ENCODE data around the gene ANKS6.
A peak's percentile ranks its signal among the peaks of the same experiment; 100 is the strongest.

Gene ANKS6

GRCh38 chr9:98730871-98731270 lies 65.5 kb downstream of the ANKS6 start:
- Histone ChIP-seq H3K36me3 (ENCODE audit: control insufficient read depth, insufficient read depth, low read length) (peaks cover 20% of the 10 kb centered on the region), H3K9me3 (ENCODE audit: control insufficient read depth, insufficient read depth, low read length) (no peaks in the 10 kb centered on the region), H3K27me3 (ENCODE audit: control insufficient read depth, insufficient read depth, low read length) (no peaks in the 10 kb centered on the region), H3K4me3 (ENCODE audit: low read depth, low read length) (no peak overlapping the region), H3K9ac (ENCODE audit: low read depth, low read length) (no peak overlapping the region), H3K27ac (ENCODE audit: low read depth, low read length) (no peak overlapping the region), H3K4me1 (ENCODE audit: control insufficient read depth, insufficient read depth, low read length) (no peaks in the 10 kb centered on the region)

GRCh38 chr9:98728500-98728899 lies 67.9 kb downstream of the ANKS6 start:
- H3K27ac ChIP-seq (ENCODE audit: low read depth, low read length): no peak overlapping the region
- H3K9ac ChIP-seq (ENCODE audit: low read depth, low read length): no peak overlapping the region
- H3K27me3 ChIP-seq (ENCODE audit: control insufficient read depth, insufficient read depth, low read length): no peaks in the 10 kb centered on the region
- H3K9me3 ChIP-seq (ENCODE audit: control insufficient read depth, insufficient read depth, low read length): no peaks in the 10 kb centered on the region
- no peaks in the 10 kb centered on the region for H3K4me1 ChIP-seq (ENCODE audit: control insufficient read depth, insufficient read depth, low read length)
- H3K4me3 ChIP-seq (ENCODE audit: low read depth, low read length): no peak overlapping the region
- peaks cover 4% of the 10 kb centered on the region; the same call in 1 of the 2 replicates for H3K36me3 ChIP-seq (ENCODE audit: control insufficient read depth, insufficient read depth, low read length)

GRCh38 chr9:98727428-98727827 lies 68.9 kb downstream of the ANKS6 start:
- Histone ChIP-seq H3K4me3 (ENCODE audit: low read depth, low read length) (no peak overlapping the region), H3K36me3 (ENCODE audit: control insufficient read depth, insufficient read depth, low read length) (no peaks in the 10 kb centered on the region), H3K9me3 (ENCODE audit: control insufficient read depth, insufficient read depth, low read length) (no peaks in the 10 kb centered on the region), H3K27me3 (ENCODE audit: control insufficient read depth, insufficient read depth, low read length) (no peaks in the 10 kb centered on the region), H3K9ac (ENCODE audit: low read depth, low read length) (no peak overlapping the region), H3K4me1 (ENCODE audit: control insufficient read depth, insufficient read depth, low read length) (no peaks in the 10 kb centered on the region), H3K27ac (ENCODE audit: low read depth, low read length) (no peak overlapping the region)

GRCh38 chr9:98726735-98727134 lies 69.6 kb downstream of the ANKS6 start:
- Histone ChIP-seq H3K27me3 (ENCODE audit: control insufficient read depth, insufficient read depth, low read length) (no peaks in the 10 kb centered on the region), H3K9me3 (ENCODE audit: control insufficient read depth, insufficient read depth, low read length) (no peaks in the 10 kb centered on the region), H3K4me1 (ENCODE audit: control insufficient read depth, insufficient read depth, low read length) (no peaks in the 10 kb centered on the region), H3K27ac (ENCODE audit: low read depth, low read length) (no peak overlapping the region), H3K9ac (ENCODE audit: low read depth, low read length) (no peak overlapping the region), H3K36me3 (ENCODE audit: control insufficient read depth, insufficient read depth, low read length) (no peaks in the 10 kb centered on the region), H3K4me3 (ENCODE audit: low read depth, low read length) (no peak overlapping the region)

- H3K27me3 ChIP-seq (ENCODE audit: control insufficient read depth, insufficient read depth, low read length): no peaks in the 10 kb centered on the region
Observed at GRCh38 chr9:98724810-98725530, 71.4 kb downstream of the ANKS6 start.

DNA sequence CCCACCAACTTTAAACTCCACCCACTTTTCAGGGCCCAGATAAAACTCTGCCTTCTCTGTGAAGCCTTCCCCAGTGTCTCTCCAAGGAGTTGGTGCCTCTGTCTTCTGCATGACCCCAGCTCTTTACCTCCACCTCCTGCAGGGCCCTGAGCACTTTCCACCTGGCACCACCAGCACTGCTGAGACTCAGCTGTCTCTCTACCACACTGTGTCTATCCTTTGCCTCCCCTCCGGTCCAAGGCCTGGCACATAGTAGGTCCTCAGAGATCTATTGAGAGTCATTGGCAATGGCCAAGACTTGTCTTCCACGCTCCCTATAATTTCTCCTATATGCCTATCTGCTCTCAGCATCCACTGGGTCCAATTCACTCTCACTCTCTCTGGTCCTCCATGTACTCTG lies 74.7 kb downstream of the ANKS6 start:
- no peak overlapping the region for H3K27ac ChIP-seq (ENCODE audit: low read depth, low read length)
- no peaks in the 10 kb centered on the region for H3K27me3 ChIP-seq (ENCODE audit: control insufficient read depth, insufficient read depth, low read length)
- H3K4me1 ChIP-seq (ENCODE audit: control insufficient read depth, insufficient read depth, low read length): no peaks in the 10 kb centered on the region
- H3K36me3 ChIP-seq (ENCODE audit: control insufficient read depth, insufficient read depth, low read length): no peaks in the 10 kb centered on the region
- no peaks in the 10 kb centered on the region for H3K9me3 ChIP-seq (ENCODE audit: control insufficient read depth, insufficient read depth, low read length)
- no peak overlapping the region for H3K4me3 ChIP-seq (ENCODE audit: low read depth, low read length)
- H3K9ac ChIP-seq (ENCODE audit: low read depth, low read length): no peak overlapping the region

More at GRCh38 chr9:98724810-98725530, 71.4 kb downstream of the ANKS6 start:
- H3K9ac ChIP-seq (ENCODE audit: low read depth, low read length): no peak overlapping the region
- no peaks in the 10 kb centered on the region for H3K36me3 ChIP-seq (ENCODE audit: control insufficient read depth, insufficient read depth, low read length)
- no peaks in the 10 kb centered on the region for H3K9me3 ChIP-seq (ENCODE audit: control insufficient read depth, insufficient read depth, low read length)
- H3K4me1 ChIP-seq (ENCODE audit: control insufficient read depth, insufficient read depth, low read length): no peaks in the 10 kb centered on the region
- H3K4me3 ChIP-seq (ENCODE audit: low read depth, low read length): no peak overlapping the region
- H3K27ac ChIP-seq (ENCODE audit: low read depth, low read length): no peak overlapping the region

GRCh38 chr9:98720402-98720801 lies 76.0 kb downstream of the ANKS6 start:
- Histone ChIP-seq H3K9ac (ENCODE audit: low read depth, low read length) (no peak overlapping the region), H3K4me3 (ENCODE audit: low read depth, low read length) (no peak overlapping the region), H3K4me1 (ENCODE audit: control insufficient read depth, insufficient read depth, low read length) (no peaks in the 10 kb centered on the region), H3K9me3 (ENCODE audit: control insufficient read depth, insufficient read depth, low read length) (no peaks in the 10 kb centered on the region), H3K27me3 (ENCODE audit: control insufficient read depth, insufficient read depth, low read length) (0 out of 2 replicates have a peak, but pooled peaks cover 4% of the 10 kb centered on the region), H3K27ac (ENCODE audit: low read depth, low read length) (no peak overlapping the region), H3K36me3 (ENCODE audit: control insufficient read depth, insufficient read depth, low read length) (no peaks in the 10 kb centered on the region)

DNA sequence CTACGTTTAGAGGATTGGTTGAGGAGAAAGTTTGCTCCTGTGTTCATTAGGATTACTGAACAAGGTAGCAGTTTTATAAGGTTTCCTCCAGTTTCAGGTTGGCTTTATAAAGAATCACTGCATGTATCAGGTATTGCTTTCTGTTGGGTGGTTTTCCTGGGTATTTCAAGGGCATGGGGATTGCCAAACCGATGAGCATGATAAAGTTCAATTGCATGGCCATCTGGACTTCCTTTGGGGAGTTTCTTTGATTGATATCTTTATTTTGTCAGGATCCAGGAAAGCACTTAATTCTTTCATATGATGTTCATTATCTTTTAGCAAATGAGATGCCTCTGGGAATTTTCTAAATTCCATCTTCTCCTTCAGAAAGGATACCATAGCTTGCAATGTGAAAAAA lies 77.3 kb downstream of the ANKS6 start:
- H3K9ac ChIP-seq (ENCODE audit: low read depth, low read length): no peak overlapping the region
- no peak overlapping the region for H3K27ac ChIP-seq (ENCODE audit: low read depth, low read length)
- H3K36me3 ChIP-seq (ENCODE audit: control insufficient read depth, insufficient read depth, low read length): no peaks in the 10 kb centered on the region
- H3K4me1 ChIP-seq (ENCODE audit: control insufficient read depth, insufficient read depth, low read length): no peaks in the 10 kb centered on the region
- H3K9me3 ChIP-seq (ENCODE audit: control insufficient read depth, insufficient read depth, low read length): no peaks in the 10 kb centered on the region
- no peak overlapping the region for H3K4me3 ChIP-seq (ENCODE audit: low read depth, low read length)
- 0 out of 2 replicates have a peak, but pooled peaks cover 4% of the 10 kb centered on the region for H3K27me3 ChIP-seq (ENCODE audit: control insufficient read depth, insufficient read depth, low read length)

GRCh38 chr9:98714833-98715232 lies 81.5 kb downstream of the ANKS6 start:
- no peaks in the 10 kb centered on the region for H3K9me3 ChIP-seq (ENCODE audit: control insufficient read depth, insufficient read depth, low read length)
- no peak overlapping the region for H3K4me3 ChIP-seq (ENCODE audit: low read depth, low read length)
- H3K27ac ChIP-seq (ENCODE audit: low read depth, low read length): no peak overlapping the region
- no peaks in the 10 kb centered on the region for H3K36me3 ChIP-seq (ENCODE audit: control insufficient read depth, insufficient read depth, low read length)
- no peaks in the 10 kb centered on the region for H3K4me1 ChIP-seq (ENCODE audit: control insufficient read depth, insufficient read depth, low read length)
- no peak overlapping the region for H3K9ac ChIP-seq (ENCODE audit: low read depth, low read length)
- peaks cover 30% of the 10 kb centered on the region for H3K27me3 ChIP-seq (ENCODE audit: control insufficient read depth, insufficient read depth, low read length)

GRCh38 chr9:98712987-98713386 lies 83.4 kb downstream of the ANKS6 start:
- H3K9ac ChIP-seq (ENCODE audit: low read depth, low read length): no peak overlapping the region
- H3K36me3 ChIP-seq (ENCODE audit: control insufficient read depth, insufficient read depth, low read length): no peaks in the 10 kb centered on the region
- H3K4me3 ChIP-seq (ENCODE audit: low read depth, low read length): no peak overlapping the region
- H3K4me1 ChIP-seq (ENCODE audit: control insufficient read depth, insufficient read depth, low read length): no peaks in the 10 kb centered on the region
- no peaks in the 10 kb centered on the region for H3K9me3 ChIP-seq (ENCODE audit: control insufficient read depth, insufficient read depth, low read length)
- no peak overlapping the region for H3K27ac ChIP-seq (ENCODE audit: low read depth, low read length)
- peaks cover 48% of the 10 kb centered on the region for H3K27me3 ChIP-seq (ENCODE audit: control insufficient read depth, insufficient read depth, low read length)

DNA sequence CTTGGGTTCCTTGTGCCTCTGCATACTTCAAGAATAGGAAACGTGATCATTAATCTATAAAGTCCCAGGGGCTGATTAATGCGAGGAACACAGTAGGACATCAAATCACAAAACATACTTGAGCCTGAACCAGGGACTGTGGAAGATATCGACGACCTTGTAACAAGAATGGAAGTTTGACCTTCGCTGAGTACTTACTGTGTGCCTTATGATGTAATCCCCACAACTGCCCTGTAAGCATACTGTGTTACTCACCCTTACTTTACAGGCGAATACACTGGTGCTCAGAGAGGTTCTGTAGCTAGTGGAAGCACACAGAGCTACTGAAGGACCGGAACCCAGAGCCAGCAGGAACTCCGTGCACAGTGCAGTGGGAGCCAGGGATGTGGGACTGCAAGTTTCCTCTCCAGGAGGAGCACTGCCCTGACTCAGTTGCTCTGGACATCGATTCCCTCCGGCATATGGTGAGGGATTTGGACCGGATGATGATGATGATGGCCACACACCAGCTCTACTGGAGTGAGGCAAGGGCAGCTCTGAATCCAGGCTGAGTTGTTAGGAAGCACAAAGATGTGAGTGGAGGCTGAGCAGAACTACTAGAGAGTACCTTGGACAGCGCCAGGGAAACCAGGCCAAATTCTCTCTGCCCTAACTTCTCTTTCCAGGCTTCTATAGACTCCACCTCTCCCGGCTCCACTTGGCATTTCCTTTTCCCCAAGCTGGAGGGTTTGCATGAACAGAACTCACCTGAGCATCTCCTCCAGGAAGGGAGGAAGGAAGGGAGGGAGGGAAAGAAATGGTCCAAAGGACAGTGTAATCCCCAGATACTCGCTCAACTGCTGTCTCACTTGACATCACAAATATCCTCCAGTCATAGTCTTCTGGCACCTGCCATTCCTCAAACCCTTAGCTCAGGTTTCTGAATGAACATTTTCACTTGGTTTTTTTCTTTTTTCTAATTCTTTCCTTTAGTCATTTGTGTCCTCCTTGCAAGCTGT lies 86.1 kb downstream of the ANKS6 start:
- H3K4me1 ChIP-seq (ENCODE audit: control insufficient read depth, insufficient read depth, low read length): peaks cover 6% of the 10 kb centered on the region; the same call in 1 of the 2 replicates
- H3K9ac ChIP-seq (ENCODE audit: low read depth, low read length): no peak overlapping the region
- H3K36me3 ChIP-seq (ENCODE audit: control insufficient read depth, insufficient read depth, low read length): no peaks in the 10 kb centered on the region
- peaks cover 72% of the 10 kb centered on the region for H3K27me3 ChIP-seq (ENCODE audit: control insufficient read depth, insufficient read depth, low read length)
- H3K9me3 ChIP-seq (ENCODE audit: control insufficient read depth, insufficient read depth, low read length): no peaks in the 10 kb centered on the region
- H3K27ac ChIP-seq (ENCODE audit: low read depth, low read length): no peak overlapping the region
- H3K4me3 ChIP-seq (ENCODE audit: low read depth, low read length): 0 out of 2 replicates have a peak overlapping the region, but pooled peaks have one; percentile 58
